Aorta (tissue), 5 donors: ENCODE results near the gene KDSR. TPM values are rescaled to one million over a fixed set of nuclear protein-coding genes. Genes with fewer than 3 reads are reported as not detected.

ENCODE experiments used
- ATAC-seq: fragments of 200-7000 bp; cut with Tn5 transposase; one replicate; pipeline ENCODE4 v1.9.1; 2022; ENCODE audit warnings: moderate library complexity; ENCODE audit not compliant: low FRiP score
- DNase-seq, 2 donors: peaks; one replicate each; pipeline ENCODE4 v3.0.0-alpha.2; 2020
- H3K27ac ChIP-seq, 2 donors: one replicate each; pipeline ENCODE4 v1.5.1; 2013; ENCODE audit warnings: low read length in 2 of 2, mild to moderate bottlenecking in 2 of 2, moderate library complexity in 2 of 2, control low read depth in 1 of 2, inconsistent platforms in 1 of 2, low read depth in 1 of 2
- H3K27me3 ChIP-seq, 2 donors: one replicate each; pipeline ENCODE4 v1.6.1; 2013; ENCODE audit warnings: control low read depth in 1 of 2, low read length in 1 of 2, mild to moderate bottlenecking in 1 of 2, moderate library complexity in 1 of 2; ENCODE audit not compliant: insufficient read depth in 2 of 2, control insufficient read depth in 1 of 2
- H3K36me3 ChIP-seq, 2 donors: one replicate each; pipeline ENCODE4 v1.6.1; 2013; ENCODE audit warnings: control low read depth in 1 of 2, low read length in 1 of 2, mild to moderate bottlenecking in 1 of 2; ENCODE audit not compliant: insufficient read depth in 2 of 2, control insufficient read depth in 1 of 2
- H3K4me1 ChIP-seq, 2 donors: one replicate each; pipeline ENCODE4 v1.6.1; 2013; ENCODE audit warnings: low read length in 2 of 2, control low read depth in 1 of 2, mild to moderate bottlenecking in 1 of 2, moderate library complexity in 1 of 2; ENCODE audit not compliant: insufficient read depth in 2 of 2, control insufficient read depth in 1 of 2
- H3K4me3 ChIP-seq, 2 donors: one replicate each; pipeline ENCODE4 v1.5.1; 2013; ENCODE audit warnings: low read length in 2 of 2, control low read depth in 1 of 2, mild to moderate bottlenecking in 1 of 2
- H3K9me3 ChIP-seq: one replicate; pipeline ENCODE4 v1.6.1; 2013; ENCODE audit warnings: mild to moderate bottlenecking, low read length; ENCODE audit not compliant: control insufficient read depth
- WGBS, 2 donors: extraction: QIAGEN DNeasy Blood & Tissue Kit; methylation state at CpG; one replicate each; pipeline ENCODE4 v1.1.7; 2013; 5-methylcytosine and 5-hydroxymethylcytosine counted together
- intact Hi-C, 2 donors: fragments of 100-400 bp; cut with DNase I; formaldehyde crosslinking; loops; one replicate each; pipeline versions ENCODE4 v1.14.2 to v1.15.0; 2022
- long read RNA-seq, 2 donors: library from polyadenylated mRNA; unstranded; transcript quantifications; one replicate each; pipeline ENCODE4 v2.0.0, GENCODE V29; 2020 to 2021
- polyA plus RNA-seq, 2 donors: library from polyadenylated mRNA; stranded (reverse); fragments of 200-250 nt; gene quantifications; one replicate each; pipeline ENCODE4 v1.2.3, GENCODE V29; 2013
- total RNA-seq, 2 donors: library from RNA; stranded (reverse); fragmentation: NEBNext Ultra II Directional; extraction: Animal tissue kit (Norgen Biotek cat#: 25700); gene quantifications; one replicate each; pipeline ENCODE4 v1.2.1, GENCODE V29; 2021
- donor health status: healthy with polysubstance abuse.
- donor health status: Bipolar disorder and iron deficiency.
- donor health status: DM: no; HTN: no; CAD: no.
- donor health status: DM: no; HTN: no; CAD: no.
- donor health status: DM: yes; HTN: yes; CAD: no.

KDSR gene
- total RNA-seq (10 to 100 TPM; 74.3 to 91.0 TPM), polyA plus RNA-seq (10 to 100 TPM; 24.4 to 26.6 TPM)
- long read RNA-seq, donor 1, full-length matches to known transcripts = 233 of 266 reads
- long read RNA-seq, donor 1, partial matches to known transcripts = 19 of 266 reads
- long read RNA-seq, donor 1, other reads (novel, unspliced or antisense) = 14 of 266 reads
- long read RNA-seq, donor 2, full-length matches to known transcripts = 36 of 65 reads
- long read RNA-seq, donor 2, partial matches to known transcripts = 2 of 65 reads
- long read RNA-seq, donor 2, other reads (novel, unspliced or antisense) = 27 of 65 reads

GRCh38 chr18:63367053-63367953, at the start of gene KDSR:
KDSR (minus strand) TSS chr18:63367206; CDS start chr18:63367118, 88 bp downstream.
- H3K4me3 ChIP-seq = peak within 1 kb of the TSS; percentile 85 to 87
- no peaks in the 10 kb centered on the region for H3K36me3 ChIP-seq
- 0 to 1% methylated on average over 56 to 90 of the region's 90 CpGs for WGBS, 2 donors
- no peaks in the 10 kb centered on the region for H3K4me1 ChIP-seq
- no peaks in the 10 kb centered on the region for H3K27me3 ChIP-seq
- DNase-seq = peak; percentile 98
- H3K9me3 ChIP-seq = no peaks in the 10 kb centered on the region
- intact Hi-C loops = loop anchor here (1.0 to 2.0 kb wide), 3 partner anchors 47 to 66 kb away; partner anchors contain the start of gene VPS4B (in 2 of the 2)
- peak within 1 kb of the TSS; percentile 71 to 96 for H3K27ac ChIP-seq
- ATAC-seq = peak; percentile 98

- intact Hi-C loops = no loop called here
- DNase-seq = no peak
- ATAC-seq = no peak
- Histone ChIP-seq H3K4me3 (no peak overlapping the region), H3K27ac (no peak overlapping the region), H3K4me1 (no peaks in the 10 kb centered on the region), H3K9me3 (no peaks in the 10 kb centered on the region), H3K36me3 (peaks cover 4 to 6% of the 10 kb centered on the region in 2 donors), H3K27me3 (no peaks in the 10 kb centered on the region)
- WGBS, 2 donors = 74 to 92% methylated on average over 4 of the region's 4 CpGs
Observed at GRCh38 chr18:63412953-63413352, 45.9 kb upstream of the KDSR start.

- Histone ChIP-seq H3K4me3 (no peak overlapping the region), H3K27ac (no peak overlapping the region), H3K9me3 (no peaks in the 10 kb centered on the region), H3K36me3 (peaks cover 0 to 6% of the 10 kb centered on the region in 2 donors), H3K4me1 (no peaks in the 10 kb centered on the region), H3K27me3 (no peaks in the 10 kb centered on the region)
- DNase-seq (no peak), ATAC-seq (no peak)
- 82 to 83% methylated on average over 4 of the region's 4 CpGs for WGBS, 2 donors
- intact Hi-C loops = no loop called here
Observed at GRCh38 chr18:63410792-63411191, 43.8 kb upstream of the KDSR start.

- no peak overlapping the region for H3K4me3 ChIP-seq
- no peaks in the 10 kb centered on the region for H3K27me3 ChIP-seq
- WGBS, 2 donors = 77 to 78% methylated on average over 5 of the region's 5 CpGs
- intact Hi-C loops = no loop called here
- H3K9me3 ChIP-seq = no peaks in the 10 kb centered on the region
- ATAC-seq = no peak
- H3K27ac ChIP-seq = no peak overlapping the region
- no peak for DNase-seq
- H3K4me1 ChIP-seq = no peaks in the 10 kb centered on the region
- H3K36me3 ChIP-seq = peaks cover 0 to 4% of the 10 kb centered on the region in 2 donors
Observed at GRCh38 chr18:63409301-63409700, 42.3 kb upstream of the KDSR start.

GRCh38 chr18:63407734-63408133, 40.7 kb upstream of the KDSR start:
- intact Hi-C loops = no loop called here
- H3K36me3 ChIP-seq = peaks cover 0 to 4% of the 10 kb centered on the region in 2 donors

GRCh38 chr18:63405986-63406385, 39.0 kb upstream of the KDSR start:
- no peaks in the 10 kb centered on the region for H3K9me3 ChIP-seq
- H3K4me3 ChIP-seq = no peak overlapping the region
- intact Hi-C loops = no loop called here
- ATAC-seq (no peak), DNase-seq (no peak)
- no peaks in the 10 kb centered on the region for H3K4me1 ChIP-seq
- H3K27ac ChIP-seq = no peak overlapping the region
- WGBS, 2 donors = 41 to 49% methylated on average over 3 of the region's 3 CpGs
- peaks cover 6% of the 10 kb centered on the region in 2 donors for H3K36me3 ChIP-seq
- H3K27me3 ChIP-seq = no peaks in the 10 kb centered on the region

More at GRCh38 chr18:63407734-63408133, 40.7 kb upstream of the KDSR start:
- H3K4me3 ChIP-seq = no peak overlapping the region
- H3K4me1 ChIP-seq = no peaks in the 10 kb centered on the region
- H3K27ac ChIP-seq = no peak overlapping the region
- ATAC-seq (no peak), DNase-seq (no peak)
- 59 to 66% methylated on average over 1 of the region's 1 CpG for WGBS, 2 donors
- no peaks in the 10 kb centered on the region for H3K9me3 ChIP-seq
- H3K27me3 ChIP-seq = no peaks in the 10 kb centered on the region

- WGBS, 2 donors = 80 to 81% methylated on average over 8 of the region's 8 CpGs
- Histone ChIP-seq H3K36me3 (peaks cover 2 to 12% of the 10 kb centered on the region in 2 donors), H3K9me3 (no peaks in the 10 kb centered on the region), H3K4me3 (no peak overlapping the region), H3K27ac (no peak overlapping the region), H3K4me1 (no peaks in the 10 kb centered on the region), H3K27me3 (no peaks in the 10 kb centered on the region)
- no peak for DNase-seq
- no peak for ATAC-seq
- intact Hi-C loops = no loop called here
Observed at GRCh38 chr18:63402246-63403162, 35.5 kb upstream of the KDSR start.

GRCh38 chr18:63399300-63399699, 32.3 kb upstream of the KDSR start:
- Histone ChIP-seq H3K9me3 (no peaks in the 10 kb centered on the region), H3K4me3 (no peak overlapping the region), H3K36me3 (peaks cover 2 to 15% of the 10 kb centered on the region in 2 donors), H3K27ac (no peak overlapping the region), H3K4me1 (no peaks in the 10 kb centered on the region), H3K27me3 (no peaks in the 10 kb centered on the region)
- intact Hi-C loops = no loop called here
- WGBS, 2 donors = 94 to 97% methylated on average over 3 of the region's 3 CpGs
- DNase-seq (no peak), ATAC-seq (no peak)
